HepG2 (cell line): ENCODE data around the gene NFYC. TPM values are rescaled to one million over a fixed set of nuclear protein-coding genes. Genes with fewer than 3 reads are reported as not detected.

Experiments
- CC2D1A ChIP-seq: sonication (generic); formaldehyde crosslinking; IDR thresholded peaks from 2 replicates; pipeline ENCODE4 v1.8.1; 2023; ENCODE audit warnings: mild to moderate bottlenecking, missing genetic modification reagents
- E2F2 ChIP-seq: sonication (generic); formaldehyde crosslinking; IDR thresholded peaks from 2 replicates; pipeline ENCODE4 v1.4.0; 2020; ENCODE audit warnings: missing genetic modification reagents, borderline replicate concordance
- HNRNPLL ChIP-seq: fragments of 200-400 bp; formaldehyde crosslinking; IDR thresholded peaks from 2 replicates; pipeline ENCODE4 v1.6.1; 2017; ENCODE audit warnings: mild to moderate bottlenecking, low read depth, low read length; ENCODE audit not compliant: poor library complexity, severe bottlenecking
- NFATC3 ChIP-seq: sonication (generic); formaldehyde crosslinking; IDR thresholded peaks from 2 replicates; pipeline ENCODE4 v1.5.1; 2020; ENCODE audit warnings: mild to moderate bottlenecking, missing genetic modification reagents
- NFKB2 ChIP-seq: sonication (generic); formaldehyde crosslinking; IDR thresholded peaks from 2 replicates; pipeline ENCODE4 v1.4.0; 2020; ENCODE audit warnings: missing genetic modification reagents, borderline replicate concordance
- NFYC ChIP-seq: IDR thresholded peaks from 2 replicates; pipeline ENCODE4 v1.6.1; 2016; ENCODE audit warnings: missing genetic modification reagents, missing compliant biosample characterization
- PREB ChIP-seq: sonication (generic); formaldehyde crosslinking; IDR thresholded peaks from 2 replicates; pipeline ENCODE4 v1.4.0; 2020; ENCODE audit warnings: missing genetic modification reagents
- TFDP2 ChIP-seq: sonication (generic); formaldehyde crosslinking; IDR thresholded peaks from 2 replicates; pipeline ENCODE4 v1.4.0; 2020; ENCODE audit warnings: missing genetic modification reagents
- U2AF2 ChIP-seq: fragments of 200-400 bp; formaldehyde crosslinking; IDR thresholded peaks from 2 replicates; pipeline ENCODE4 v1.6.1; 2017; ENCODE audit warnings: low read depth, mild to moderate bottlenecking, low read length
- ZFP82 ChIP-seq: sonication (generic); formaldehyde crosslinking; IDR thresholded peaks from 2 replicates; pipeline ENCODE4 v1.5.1; 2020; ENCODE audit warnings: mild to moderate bottlenecking, missing genetic modification reagents, borderline replicate concordance
- ZNF136 ChIP-seq: sonication (generic); formaldehyde crosslinking; IDR thresholded peaks from 2 replicates; pipeline ENCODE4 v1.8.1; 2022; ENCODE audit warnings: low read depth, mild to moderate bottlenecking, moderate library complexity, missing genetic modification reagents
- ZNF280B ChIP-seq: sonication (generic); formaldehyde crosslinking; IDR thresholded peaks from 2 replicates; pipeline ENCODE4 v1.5.0; 2020; ENCODE audit warnings: missing genetic modification reagents, mild to moderate bottlenecking, borderline replicate concordance
- ZNF530 ChIP-seq: sonication (generic); formaldehyde crosslinking; IDR thresholded peaks from 2 replicates; pipeline ENCODE4 v1.5.0; 2020; ENCODE audit warnings: low read depth, mild to moderate bottlenecking, missing genetic modification reagents
- ZNF704 ChIP-seq: sonication (generic); formaldehyde crosslinking; IDR thresholded peaks from 2 replicates; pipeline ENCODE4 v1.8.1; 2023; ENCODE audit warnings: mild to moderate bottlenecking, inconsistent platforms, moderate library complexity, missing genetic modification reagents, borderline replicate concordance
- ZXDC ChIP-seq: sonication (generic); formaldehyde crosslinking; IDR thresholded peaks from 2 replicates; pipeline ENCODE4 v1.5.0; 2020; ENCODE audit warnings: mild to moderate bottlenecking, missing genetic modification reagents
- polyA plus RNA-seq, 8 experiments: library from polyadenylated mRNA; depleted of rRNA in 3 of 8; stranded (reverse) in 7 of 8; unstranded in 1 of 8; fragments of >200 nt; fragmentation: Illumina TruSeq in 4 of 8; extraction: Trizol in 4 of 8; gene quantifications; 2 replicates each; pipeline versions ENCODE4 v1.2.1 to v1.2.3, GENCODE V29; 2011 to 2016; ENCODE audit warnings: low read depth in 4 of 8, missing spikeins in 1 of 8, mixed read lengths in 1 of 8; ENCODE audit not compliant: insufficient read depth in 1 of 8
- total RNA-seq, 5 experiments: library from RNA; depleted of rRNA; stranded (reverse); fragments of >200 nt; fragmentation: Illumina TruSeq; extraction: Trizol; gene quantifications; 2 replicates each; pipeline ENCODE4 v1.2.3, GENCODE V29; 2016; ENCODE audit warnings: low read depth in 1 of 5
- TF ChIP-seq, protein P1 (sequence below): sonication (generic); formaldehyde crosslinking; IDR thresholded peaks from 2 replicates; pipeline ENCODE4 v1.8.0; 2022; ENCODE audit warnings: missing genetic modification reagents, low read depth, mild to moderate bottlenecking, borderline replicate concordance

NFYC gene
- total and polyA plus RNA-seq, 2 of the 13 experiments (the other 11 are each of a cell fraction or from before 2014, with no cell fraction given) = 33.9 to 73.7 TPM

- TF ChIP-seq PREB (CRISPR knock-in tag) = no peak
- TF ChIP-seq NFKB2 (CRISPR knock-in tag) = peak; percentile 89; the same call in 1 of the 2 replicates
- peak; percentile 77 for TF ChIP-seq HNRNPLL
- peak; percentile 76; the same call in 1 of the 2 replicates for TF ChIP-seq ZNF136 (CRISPR knock-in tag)
- TF ChIP-seq ZNF704 = peak; percentile 54; the same call in 1 of the 2 replicates
- peak; percentile 96; the same call in 1 of the 2 replicates for TF ChIP-seq ZFP82
- TF ChIP-seq CC2D1A (CRISPR knock-in tag) = no peak
- peak; percentile 89; the same call in 1 of the 2 replicates for TF ChIP-seq ZNF280B (CRISPR knock-in tag)
- peak; percentile 90 for TF ChIP-seq NFYC
- TF ChIP-seq U2AF2 = no peak
- no peak for TF ChIP-seq ZXDC (CRISPR knock-in tag)
- TF ChIP-seq TFDP2 = peak; percentile 91
- TF ChIP-seq ZNF530 (CRISPR knock-in tag) = no peak
- peak; percentile 22; the same call in 1 of the 2 replicates for TF ChIP-seq NFATC3 (CRISPR knock-in tag)
- TF ChIP-seq E2F2 (CRISPR knock-in tag) = peak; percentile 54; the same call in 1 of the 2 replicates
- TF ChIP-seq, protein P1, sequence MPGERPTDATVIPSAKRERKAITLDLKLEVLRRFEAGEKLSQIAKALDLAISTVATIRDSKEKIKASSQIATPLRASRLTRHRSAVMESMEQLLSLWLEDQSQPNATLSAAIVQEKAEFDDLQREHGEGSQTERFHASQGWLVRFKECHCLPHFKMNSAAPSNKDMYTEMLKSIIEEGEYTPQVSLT = no peak
These were observed at the start of gene NFYC (continued) for GRCh38 chr1:40691538-40692428.
